Hematopoietic multipotent progenitor cell treated with erythropoietin and hydrocortisone succinate and interleukin-3 and kit ligand, for 17 days (in vitro differentiated cells): ENCODE measurements around the gene IL24.

ENCODE experiments used
- DNase-seq: peaks from one replicate; pipeline ENCODE4 v3.0.0-alpha.2; 2015; ENCODE audit warnings: low spot score

The IL24 gene

GRCh38 chr1:206953126-206953525 is 55.9 kb downstream of the IL24 start:
- no peak for DNase-seq

GRCh38 chr1:206953626-206954025 is 56.4 kb downstream of the IL24 start:
- no peak for DNase-seq
